K562 (cell line): ENCODE results near the gene RHOA. TPM values are rescaled to one million over a fixed set of nuclear protein-coding genes. Genes with fewer than 3 reads are reported as not detected.

Source experiments
- ATF6 ChIP-seq: sonication (generic); formaldehyde crosslinking; IDR thresholded peaks from 2 replicates; pipeline ENCODE4 v1.4.0; 2020; ENCODE audit warnings: mild to moderate bottlenecking, missing genetic modification reagents
- FOXK2 ChIP-seq, 2 experiments: fragments of 450-650 bp; IDR thresholded peaks in 1 of 2; conservative IDR thresholded peaks in 1 of 2; 2 replicates each; pipeline ENCODE4 v1.6.1; 2016; ENCODE audit warnings: low read depth in 2 of 2, mild to moderate bottlenecking in 1 of 2
- FOXM1 ChIP-seq, 2 experiments: fragments of 450-650 bp in 1 of 2; sonication (generic) in 1 of 2; formaldehyde crosslinking in 1 of 2; IDR thresholded peaks; 2 replicates each; pipeline versions ENCODE4 v1.6.1 to v1.9.0; 2017 to 2022; ENCODE audit warnings: low read depth in 2 of 2, mild to moderate bottlenecking in 2 of 2, missing genetic modification reagents in 1 of 2, moderate library complexity in 1 of 2
- MYC ChIP-seq, 2 experiments: fragments of 250-450 bp in 1 of 2; sonication (Bioruptor Pico) in 1 of 2; IDR thresholded peaks; 2 replicates each; pipeline versions ENCODE4 v1.5.1 to v1.6.1; 2012 to 2021; ENCODE audit warnings: low read depth in 2 of 2, borderline replicate concordance in 1 of 2, improper control_type of control experiment in 1 of 2, low read length in 1 of 2, mild to moderate bottlenecking in 1 of 2, moderate library complexity in 1 of 2
- POLR2H ChIP-seq: IDR thresholded peaks from 2 replicates; pipeline ENCODE4 v1.6.1; 2016; ENCODE audit warnings: missing genetic modification characterization, low read depth, mild to moderate bottlenecking, control low read depth, missing compliant biosample characterization, moderate library complexity
- SPI1 ChIP-seq: IDR thresholded peaks from 2 replicates; pipeline ENCODE4 v1.6.1; 2011; ENCODE audit warnings: low read depth, low read length, control low read depth, borderline replicate concordance
- polyA plus RNA-seq, 8 experiments: library from polyadenylated mRNA; depleted of rRNA in 4 of 8; stranded (reverse) in 5 of 8; unstranded in 3 of 8; fragments of >200 nt; fragmentation: Nextera tagmentation in 2 of 8; fragmentation: Illumina TruSeq in 1 of 8; extraction: Ambion mirVana in 2 of 8; extraction: Trizol in 1 of 8; gene quantifications; 2 replicates each; pipeline versions ENCODE4 v1.2.1 to v1.2.3, GENCODE V29; 2011 to 2014; ENCODE audit warnings: inconsistent platforms in 1 of 8, missing spikeins in 1 of 8
- total RNA-seq, 7 experiments: library from RNA; depleted of rRNA in 6 of 7; stranded (reverse); fragments of >200 nt in 6 of 7; fragmentation: Illumina TruSeq in 2 of 7; extraction: Trizol in 2 of 7; gene quantifications; 2 replicates each; pipeline versions ENCODE4 v1.2.1 to v1.2.3, GENCODE V29; 2011 to 2021; ENCODE audit warnings: low replicate concordance in 1 of 7
- TF ChIP-seq, protein P1 (sequence below): fragments of 250-450 bp; sonication (Bioruptor Pico); IDR thresholded peaks from 2 replicates; pipeline ENCODE4 v1.4.0; 2020
- TF ChIP-seq, protein P2 (sequence below), 2 experiments: fragments of 450-650 bp; IDR thresholded peaks; 2 replicates each; pipeline ENCODE4 v1.6.1; 2018; ENCODE audit warnings: mild to moderate bottlenecking in 2 of 2, low read depth in 1 of 2; ENCODE audit not compliant: partially characterized antibody in 2 of 2
- TF ChIP-seq, protein P3 (sequence below), 3 experiments: IDR thresholded peaks in 2 of 3; conservative IDR thresholded peaks in 1 of 3; 2 replicates each; pipeline ENCODE4 v1.5.1; 2011 to 2012; ENCODE audit warnings: low read length in 3 of 3, mild to moderate bottlenecking in 3 of 3, control low read depth in 2 of 3, improper control_type of control experiment in 1 of 3, inconsistent platforms in 1 of 3, low read depth in 1 of 3, mixed read lengths in 1 of 3, moderate library complexity in 1 of 3; ENCODE audit not compliant: insufficient read depth in 2 of 3

The RHOA gene
- total and polyA plus RNA-seq, 9 of the 15 experiments (the other 6 are each of a cell fraction or from before 2014, with no cell fraction given): 136 to 540 (median 236) TPM

DNA sequence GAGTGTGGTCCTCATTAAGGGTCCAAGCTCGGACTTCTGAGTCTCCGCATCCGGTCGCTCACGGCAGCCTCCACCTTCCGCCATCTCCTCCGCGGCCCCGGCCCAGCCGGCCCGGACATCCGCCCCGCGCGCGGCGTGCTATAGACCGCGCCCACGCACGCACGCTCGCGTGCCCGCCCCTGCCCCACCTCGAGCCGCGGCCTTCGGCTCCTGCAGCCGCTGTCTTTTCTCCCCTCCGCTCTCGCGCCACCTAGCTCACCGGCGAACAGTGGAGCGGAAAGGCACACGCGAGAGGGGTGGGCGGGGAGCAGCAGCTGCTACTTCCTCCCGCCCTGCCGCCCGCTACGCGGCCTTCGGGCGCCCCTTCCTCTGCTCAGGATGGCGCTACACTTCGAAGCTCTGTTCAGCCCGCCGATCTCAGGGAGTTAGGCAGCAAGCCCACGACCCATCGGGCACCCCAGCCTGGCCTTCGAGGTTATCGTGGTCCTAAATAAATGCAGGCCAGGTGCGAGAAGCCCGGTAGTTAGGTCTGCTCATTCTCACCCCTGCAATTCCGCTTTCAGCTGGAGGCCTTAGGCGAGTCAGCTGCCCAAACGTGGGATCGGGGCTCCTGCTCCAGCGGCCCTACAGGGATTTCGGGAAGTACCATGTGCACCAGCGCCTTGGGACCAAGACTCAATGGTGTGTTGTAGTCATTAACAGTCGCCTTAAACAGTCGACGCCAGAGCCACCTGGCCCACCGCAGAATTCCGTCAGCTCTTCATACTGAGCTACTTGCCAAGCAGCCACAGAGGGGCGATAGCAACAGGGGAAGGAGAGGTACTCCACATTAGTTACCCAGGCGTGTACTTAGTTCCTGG is 71.6 kb downstream of the RHOA start, which contains the start of gene USP4 (continued):
- TF ChIP-seq, protein P1, sequence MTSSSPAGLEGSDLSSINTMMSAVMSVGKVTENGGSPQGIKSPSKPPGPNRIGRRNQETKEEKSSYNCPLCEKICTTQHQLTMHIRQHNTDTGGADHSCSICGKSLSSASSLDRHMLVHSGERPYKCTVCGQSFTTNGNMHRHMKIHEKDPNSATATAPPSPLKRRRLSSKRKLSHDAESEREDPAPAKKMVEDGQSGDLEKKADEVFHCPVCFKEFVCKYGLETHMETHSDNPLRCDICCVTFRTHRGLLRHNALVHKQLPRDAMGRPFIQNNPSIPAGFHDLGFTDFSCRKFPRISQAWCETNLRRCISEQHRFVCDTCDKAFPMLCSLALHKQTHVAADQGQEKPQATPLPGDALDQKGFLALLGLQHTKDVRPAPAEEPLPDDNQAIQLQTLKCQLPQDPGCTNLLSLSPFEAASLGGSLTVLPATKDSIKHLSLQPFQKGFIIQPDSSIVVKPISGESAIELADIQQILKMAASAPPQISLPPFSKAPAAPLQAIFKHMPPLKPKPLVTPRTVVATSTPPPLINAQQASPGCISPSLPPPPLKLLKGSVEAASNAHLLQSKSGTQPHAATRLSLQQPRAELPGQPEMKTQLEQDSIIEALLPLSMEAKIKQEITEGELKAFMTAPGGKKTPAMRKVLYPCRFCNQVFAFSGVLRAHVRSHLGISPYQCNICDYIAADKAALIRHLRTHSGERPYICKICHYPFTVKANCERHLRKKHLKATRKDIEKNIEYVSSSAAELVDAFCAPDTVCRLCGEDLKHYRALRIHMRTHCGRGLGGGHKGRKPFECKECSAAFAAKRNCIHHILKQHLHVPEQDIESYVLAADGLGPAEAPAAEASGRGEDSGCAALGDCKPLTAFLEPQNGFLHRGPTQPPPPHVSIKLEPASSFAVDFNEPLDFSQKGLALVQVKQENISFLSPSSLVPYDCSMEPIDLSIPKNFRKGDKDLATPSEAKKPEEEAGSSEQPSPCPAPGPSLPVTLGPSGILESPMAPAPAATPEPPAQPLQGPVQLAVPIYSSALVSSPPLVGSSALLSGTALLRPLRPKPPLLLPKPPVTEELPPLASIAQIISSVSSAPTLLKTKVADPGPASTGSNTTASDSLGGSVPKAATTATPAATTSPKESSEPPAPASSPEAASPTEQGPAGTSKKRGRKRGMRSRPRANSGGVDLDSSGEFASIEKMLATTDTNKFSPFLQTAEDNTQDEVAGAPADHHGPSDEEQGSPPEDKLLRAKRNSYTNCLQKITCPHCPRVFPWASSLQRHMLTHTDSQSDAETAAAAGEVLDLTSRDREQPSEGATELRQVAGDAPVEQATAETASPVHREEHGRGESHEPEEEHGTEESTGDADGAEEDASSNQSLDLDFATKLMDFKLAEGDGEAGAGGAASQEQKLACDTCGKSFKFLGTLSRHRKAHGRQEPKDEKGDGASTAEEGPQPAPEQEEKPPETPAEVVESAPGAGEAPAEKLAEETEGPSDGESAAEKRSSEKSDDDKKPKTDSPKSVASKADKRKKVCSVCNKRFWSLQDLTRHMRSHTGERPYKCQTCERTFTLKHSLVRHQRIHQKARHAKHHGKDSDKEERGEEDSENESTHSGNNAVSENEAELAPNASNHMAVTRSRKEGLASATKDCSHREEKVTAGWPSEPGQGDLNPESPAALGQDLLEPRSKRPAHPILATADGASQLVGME (CRISPR knock-in tag): 0 out of 2 replicates have a peak, but pooled peaks have one; percentile 23
- TF ChIP-seq POLR2H (tag) (peak; percentile 47; the same call in 1 of the 2 replicates), FOXM1 (IDR thresholded peaks at IDR 0.05; ENCODE audit: low read depth) (no peak), FOXM1 (CRISPR knock-in tag; IDR thresholded peaks at IDR 0.05; ENCODE audit: low read depth) (no peak), SPI1 (peak; percentile 56), FOXK2 (conservative IDR thresholded peaks at IDR 0.05 in 1 of 2, IDR thresholded peaks at IDR 0.05 in 1 of 2; ENCODE audit: low read depth in 2 of 2) (peak; percentile 40 to 43; a peak in 2 of 4 replicates), ATF6 (peak; percentile 96; the same call in 1 of the 2 replicates), MYC (IDR thresholded peaks at IDR 0.05; ENCODE audit: low read depth, low read length) (peak; percentile 92), MYC (CRISPR knock-in tag; IDR thresholded peaks at IDR 0.05; ENCODE audit: borderline replicate concordance, low read depth) (peak; percentile 82; the same call in 1 of the 2 replicates)
- TF ChIP-seq, protein P2, sequence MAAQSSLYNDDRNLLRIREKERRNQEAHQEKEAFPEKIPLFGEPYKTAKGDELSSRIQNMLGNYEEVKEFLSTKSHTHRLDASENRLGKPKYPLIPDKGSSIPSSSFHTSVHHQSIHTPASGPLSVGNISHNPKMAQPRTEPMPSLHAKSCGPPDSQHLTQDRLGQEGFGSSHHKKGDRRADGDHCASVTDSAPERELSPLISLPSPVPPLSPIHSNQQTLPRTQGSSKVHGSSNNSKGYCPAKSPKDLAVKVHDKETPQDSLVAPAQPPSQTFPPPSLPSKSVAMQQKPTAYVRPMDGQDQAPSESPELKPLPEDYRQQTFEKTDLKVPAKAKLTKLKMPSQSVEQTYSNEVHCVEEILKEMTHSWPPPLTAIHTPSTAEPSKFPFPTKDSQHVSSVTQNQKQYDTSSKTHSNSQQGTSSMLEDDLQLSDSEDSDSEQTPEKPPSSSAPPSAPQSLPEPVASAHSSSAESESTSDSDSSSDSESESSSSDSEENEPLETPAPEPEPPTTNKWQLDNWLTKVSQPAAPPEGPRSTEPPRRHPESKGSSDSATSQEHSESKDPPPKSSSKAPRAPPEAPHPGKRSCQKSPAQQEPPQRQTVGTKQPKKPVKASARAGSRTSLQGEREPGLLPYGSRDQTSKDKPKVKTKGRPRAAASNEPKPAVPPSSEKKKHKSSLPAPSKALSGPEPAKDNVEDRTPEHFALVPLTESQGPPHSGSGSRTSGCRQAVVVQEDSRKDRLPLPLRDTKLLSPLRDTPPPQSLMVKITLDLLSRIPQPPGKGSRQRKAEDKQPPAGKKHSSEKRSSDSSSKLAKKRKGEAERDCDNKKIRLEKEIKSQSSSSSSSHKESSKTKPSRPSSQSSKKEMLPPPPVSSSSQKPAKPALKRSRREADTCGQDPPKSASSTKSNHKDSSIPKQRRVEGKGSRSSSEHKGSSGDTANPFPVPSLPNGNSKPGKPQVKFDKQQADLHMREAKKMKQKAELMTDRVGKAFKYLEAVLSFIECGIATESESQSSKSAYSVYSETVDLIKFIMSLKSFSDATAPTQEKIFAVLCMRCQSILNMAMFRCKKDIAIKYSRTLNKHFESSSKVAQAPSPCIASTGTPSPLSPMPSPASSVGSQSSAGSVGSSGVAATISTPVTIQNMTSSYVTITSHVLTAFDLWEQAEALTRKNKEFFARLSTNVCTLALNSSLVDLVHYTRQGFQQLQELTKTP (IDR thresholded peaks at IDR 0.05; ENCODE audit: low read depth in 1 of 2, partially characterized antibody in 2 of 2): peak in 1 of 2 experiments; percentile 60
- TF ChIP-seq, protein P3, sequence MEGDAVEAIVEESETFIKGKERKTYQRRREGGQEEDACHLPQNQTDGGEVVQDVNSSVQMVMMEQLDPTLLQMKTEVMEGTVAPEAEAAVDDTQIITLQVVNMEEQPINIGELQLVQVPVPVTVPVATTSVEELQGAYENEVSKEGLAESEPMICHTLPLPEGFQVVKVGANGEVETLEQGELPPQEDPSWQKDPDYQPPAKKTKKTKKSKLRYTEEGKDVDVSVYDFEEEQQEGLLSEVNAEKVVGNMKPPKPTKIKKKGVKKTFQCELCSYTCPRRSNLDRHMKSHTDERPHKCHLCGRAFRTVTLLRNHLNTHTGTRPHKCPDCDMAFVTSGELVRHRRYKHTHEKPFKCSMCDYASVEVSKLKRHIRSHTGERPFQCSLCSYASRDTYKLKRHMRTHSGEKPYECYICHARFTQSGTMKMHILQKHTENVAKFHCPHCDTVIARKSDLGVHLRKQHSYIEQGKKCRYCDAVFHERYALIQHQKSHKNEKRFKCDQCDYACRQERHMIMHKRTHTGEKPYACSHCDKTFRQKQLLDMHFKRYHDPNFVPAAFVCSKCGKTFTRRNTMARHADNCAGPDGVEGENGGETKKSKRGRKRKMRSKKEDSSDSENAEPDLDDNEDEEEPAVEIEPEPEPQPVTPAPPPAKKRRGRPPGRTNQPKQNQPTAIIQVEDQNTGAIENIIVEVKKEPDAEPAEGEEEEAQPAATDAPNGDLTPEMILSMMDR (IDR thresholded peaks at IDR 0.05 in 2 of 3, conservative IDR thresholded peaks at IDR 0.05 in 1 of 3; ENCODE audit: insufficient read depth in 2 of 3, low read depth in 1 of 3, low read length in 3 of 3): peak; percentile 62 to 75 (median 69)
